Adipocyte (in vitro differentiated cells): ENCODE data around the gene CPA1.

Experiments used
- DNase-seq: peaks from one replicate; pipeline ENCODE4 v3.0.0-alpha.2; 2015; ENCODE audit warnings: low read depth
- H3K27me3 ChIP-seq: replicated peaks from 2 replicates; pipeline ENCODE4 v1.7.0; 2013; ENCODE audit warnings: mild to moderate bottlenecking, low read length, moderate library complexity; ENCODE audit not compliant: control insufficient read depth, insufficient read depth
- H3K36me3 ChIP-seq: 2 replicates; pipeline ENCODE4 v1.7.0; 2013; ENCODE audit warnings: low read length, mild to moderate bottlenecking, moderate library complexity; ENCODE audit not compliant: control insufficient read depth, insufficient read depth, severe bottlenecking
- H3K4me1 ChIP-seq: 2 replicates; pipeline ENCODE4 v1.7.0; 2013; ENCODE audit warnings: mild to moderate bottlenecking, low read length, moderate library complexity; ENCODE audit not compliant: control insufficient read depth, insufficient read depth
- H3K4me3 ChIP-seq: 2 replicates; pipeline ENCODE4 v1.7.0; 2013; ENCODE audit warnings: mild to moderate bottlenecking, low read length, moderate library complexity
- H3K9ac ChIP-seq: 2 replicates; pipeline ENCODE4 v1.7.0; 2013; ENCODE audit warnings: mild to moderate bottlenecking, low read length, moderate library complexity
- H3K9me3 ChIP-seq: 2 replicates; pipeline ENCODE4 v1.7.0; 2013; ENCODE audit warnings: mild to moderate bottlenecking, low read length, moderate library complexity; ENCODE audit not compliant: control insufficient read depth

CPA1 gene

GRCh38 chr7:130356876-130357611, 23.2 kb upstream of the CPA1 start:
- peak; percentile 83 for DNase-seq
- Histone ChIP-seq H3K36me3 (no peaks in the 10 kb centered on the region), H3K9ac (peak overlapping the region; percentile 78), H3K9me3 (peaks cover 23% of the 10 kb centered on the region), H3K4me1 (peaks cover 41% of the 10 kb centered on the region), H3K27me3 (no peaks in the 10 kb centered on the region), H3K4me3 (peak overlapping the region; percentile 37)

GRCh38 chr7:130358471-130358870, 21.8 kb upstream of the CPA1 start:
- no peaks in the 10 kb centered on the region for H3K36me3 ChIP-seq
- no peaks in the 10 kb centered on the region for H3K27me3 ChIP-seq

DNA sequence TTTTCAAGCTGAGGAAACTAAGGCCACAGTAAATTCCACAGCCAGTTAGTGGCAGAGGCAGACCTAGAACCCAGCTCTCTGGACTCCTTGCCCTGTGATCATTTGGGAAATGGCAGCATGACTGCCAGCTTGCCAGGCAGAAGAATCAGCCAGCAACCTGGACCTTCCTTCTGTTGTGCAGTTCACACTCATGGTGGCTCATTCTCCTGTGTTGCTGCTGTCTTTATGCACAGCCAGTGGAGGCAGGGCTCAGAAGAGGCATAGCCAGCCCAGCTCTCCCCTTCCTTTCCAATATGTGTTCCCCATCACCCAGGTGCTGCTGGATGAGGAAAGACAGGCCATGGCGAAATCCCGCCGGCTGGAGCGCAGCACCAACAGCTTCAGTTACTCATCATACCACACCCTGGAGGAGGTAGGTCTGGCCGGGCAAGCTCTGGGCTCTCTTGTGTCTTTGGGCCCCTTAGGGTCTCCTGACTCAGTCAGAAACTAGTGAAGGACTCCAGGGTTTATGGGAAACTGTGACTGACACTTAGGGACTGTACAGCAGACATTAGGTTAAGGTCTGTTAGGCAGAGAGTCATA, 20.9 kb upstream of the CPA1 start:
- peaks cover 23% of the 10 kb centered on the region for H3K9me3 ChIP-seq
- H3K27me3 ChIP-seq: no peaks in the 10 kb centered on the region
- H3K4me3 ChIP-seq: no peak overlapping the region
- H3K36me3 ChIP-seq: no peaks in the 10 kb centered on the region
- peaks cover 38% of the 10 kb centered on the region for H3K4me1 ChIP-seq
- DNase-seq: no peak
- H3K9ac ChIP-seq: no peak overlapping the region

More at GRCh38 chr7:130358471-130358870, 21.8 kb upstream of the CPA1 start:
- H3K4me1 ChIP-seq: peaks cover 33% of the 10 kb centered on the region
- H3K4me3 ChIP-seq: no peak overlapping the region
- peaks cover 23% of the 10 kb centered on the region for H3K9me3 ChIP-seq
- H3K9ac ChIP-seq: no peak overlapping the region
- no peak for DNase-seq

DNA sequence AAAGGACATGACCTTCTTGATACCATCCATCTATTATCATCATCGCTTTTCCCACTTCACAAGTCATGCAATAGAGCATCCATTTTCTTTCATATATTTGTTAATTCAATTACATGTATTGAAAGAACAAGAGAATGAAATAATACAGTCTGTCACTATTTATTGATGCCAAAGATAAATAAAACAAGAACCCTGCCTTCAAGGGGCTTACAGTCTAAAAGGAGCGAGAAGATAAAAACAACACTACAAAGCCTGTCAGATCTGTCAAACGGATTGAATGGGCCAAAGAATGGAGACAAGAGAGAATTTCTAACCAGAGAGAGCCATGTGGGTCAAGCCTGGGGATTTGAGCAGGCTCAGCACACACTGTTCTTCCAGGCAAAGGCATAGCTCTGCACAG, 19.8 kb upstream of the CPA1 start:
- H3K4me1 ChIP-seq: peaks cover 43% of the 10 kb centered on the region
- no peak overlapping the region for H3K4me3 ChIP-seq
- no peak for DNase-seq
- H3K36me3 ChIP-seq: no peaks in the 10 kb centered on the region
- no peak overlapping the region for H3K9ac ChIP-seq
- H3K27me3 ChIP-seq: no peaks in the 10 kb centered on the region
- peaks cover 23% of the 10 kb centered on the region for H3K9me3 ChIP-seq

GRCh38 chr7:130361681-130362080, 18.6 kb upstream of the CPA1 start:
- Histone ChIP-seq H3K4me1 (peaks cover 45% of the 10 kb centered on the region), H3K9ac (no peak overlapping the region), H3K4me3 (no peak overlapping the region), H3K27me3 (no peaks in the 10 kb centered on the region), H3K9me3 (peaks cover 23% of the 10 kb centered on the region), H3K36me3 (no peaks in the 10 kb centered on the region)
- DNase-seq: no peak

GRCh38 chr7:130362251-130362816, 18.0 kb upstream of the CPA1 start:
- DNase-seq: no peak
- H3K27me3 ChIP-seq: no peaks in the 10 kb centered on the region
- peaks cover 41% of the 10 kb centered on the region for H3K4me1 ChIP-seq
- H3K4me3 ChIP-seq: no peak overlapping the region
- no peaks in the 10 kb centered on the region for H3K36me3 ChIP-seq
- H3K9ac ChIP-seq: no peak overlapping the region
- H3K9me3 ChIP-seq: peaks cover 23% of the 10 kb centered on the region

DNA sequence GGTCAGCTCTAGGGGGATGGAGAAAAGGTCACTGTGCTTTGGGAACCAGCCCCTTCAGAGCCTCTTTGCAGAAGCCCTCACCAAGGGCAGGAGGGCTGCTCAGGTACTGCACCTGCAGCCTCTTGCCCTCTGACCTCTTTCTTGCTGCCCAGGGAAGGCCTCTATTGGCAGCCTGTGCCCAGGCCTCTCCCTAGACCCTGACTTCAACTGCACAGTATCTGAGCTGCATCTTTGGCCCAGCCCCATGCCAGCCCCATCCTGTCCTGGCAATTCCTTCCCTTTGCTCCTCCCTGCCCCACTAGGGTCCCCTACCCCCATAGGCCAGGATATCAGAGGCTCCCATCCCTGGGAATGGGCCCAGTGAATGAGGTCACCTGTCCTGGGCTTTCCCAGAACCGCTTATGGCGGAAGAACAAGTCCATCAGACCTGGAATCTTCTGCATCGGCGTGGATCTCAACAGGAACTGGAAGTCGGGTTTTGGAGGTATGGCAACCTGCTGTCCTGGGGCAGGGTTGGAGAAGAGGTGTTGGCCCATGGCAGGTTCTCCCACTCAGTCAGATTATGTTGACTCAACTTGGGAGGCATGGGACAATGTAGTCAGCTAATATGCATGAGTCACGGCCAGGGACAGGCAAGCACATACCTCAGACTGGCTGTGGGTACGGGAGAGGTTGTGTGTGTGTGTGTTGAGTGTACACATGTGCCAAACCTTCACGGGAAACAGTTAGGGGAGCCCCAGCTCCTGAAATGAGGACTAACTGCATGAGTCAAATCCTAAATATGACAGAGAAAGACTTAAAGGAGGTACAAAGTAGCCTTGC, 17.1 kb upstream of the CPA1 start:
- H3K27me3 ChIP-seq: no peaks in the 10 kb centered on the region

DNA sequence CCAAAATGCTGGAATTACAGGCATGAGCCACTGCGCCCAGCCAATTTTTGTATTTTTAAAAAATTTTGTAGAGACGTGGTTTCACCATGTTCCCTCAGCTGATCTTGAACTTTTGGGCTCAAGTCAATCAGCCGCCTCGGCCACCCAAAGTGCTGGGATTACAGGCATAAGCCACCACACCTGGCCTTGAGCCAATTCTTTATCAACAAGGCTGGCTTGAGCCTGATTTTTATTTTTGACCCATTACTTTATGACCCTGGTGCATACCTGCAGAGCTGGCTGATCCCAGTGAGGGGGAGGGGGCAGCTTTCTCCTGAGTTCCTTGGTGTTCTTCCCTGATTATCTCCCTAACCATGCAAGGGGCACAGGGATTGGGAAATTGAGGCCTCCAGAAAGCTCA, 15.8 kb upstream of the CPA1 start:
- H3K9me3 ChIP-seq: peaks cover 17% of the 10 kb centered on the region
- no peaks in the 10 kb centered on the region for H3K36me3 ChIP-seq
- H3K4me1 ChIP-seq: peaks cover 46% of the 10 kb centered on the region
- no peaks in the 10 kb centered on the region for H3K27me3 ChIP-seq
- no peak overlapping the region for H3K4me3 ChIP-seq
- DNase-seq: no peak
- no peak overlapping the region for H3K9ac ChIP-seq

More for the DNA sequence above, 17.1 kb upstream of the CPA1 start:
- peak; percentile 87 for DNase-seq
- Histone ChIP-seq H3K4me3 (no peak overlapping the region), H3K36me3 (no peaks in the 10 kb centered on the region), H3K4me1 (peaks cover 36% of the 10 kb centered on the region), H3K9ac (peak overlapping the region; percentile 11), H3K9me3 (peaks cover 23% of the 10 kb centered on the region)

- Histone ChIP-seq H3K27me3 (no peaks in the 10 kb centered on the region), H3K9me3 (peaks cover 12% of the 10 kb centered on the region), H3K36me3 (no peaks in the 10 kb centered on the region), H3K4me1 (peaks cover 52% of the 10 kb centered on the region), H3K9ac (no peak overlapping the region), H3K4me3 (no peak overlapping the region)
- no peak for DNase-seq
Measured at GRCh38 chr7:130365088-130365487, 15.2 kb upstream of the CPA1 start.

DNA sequence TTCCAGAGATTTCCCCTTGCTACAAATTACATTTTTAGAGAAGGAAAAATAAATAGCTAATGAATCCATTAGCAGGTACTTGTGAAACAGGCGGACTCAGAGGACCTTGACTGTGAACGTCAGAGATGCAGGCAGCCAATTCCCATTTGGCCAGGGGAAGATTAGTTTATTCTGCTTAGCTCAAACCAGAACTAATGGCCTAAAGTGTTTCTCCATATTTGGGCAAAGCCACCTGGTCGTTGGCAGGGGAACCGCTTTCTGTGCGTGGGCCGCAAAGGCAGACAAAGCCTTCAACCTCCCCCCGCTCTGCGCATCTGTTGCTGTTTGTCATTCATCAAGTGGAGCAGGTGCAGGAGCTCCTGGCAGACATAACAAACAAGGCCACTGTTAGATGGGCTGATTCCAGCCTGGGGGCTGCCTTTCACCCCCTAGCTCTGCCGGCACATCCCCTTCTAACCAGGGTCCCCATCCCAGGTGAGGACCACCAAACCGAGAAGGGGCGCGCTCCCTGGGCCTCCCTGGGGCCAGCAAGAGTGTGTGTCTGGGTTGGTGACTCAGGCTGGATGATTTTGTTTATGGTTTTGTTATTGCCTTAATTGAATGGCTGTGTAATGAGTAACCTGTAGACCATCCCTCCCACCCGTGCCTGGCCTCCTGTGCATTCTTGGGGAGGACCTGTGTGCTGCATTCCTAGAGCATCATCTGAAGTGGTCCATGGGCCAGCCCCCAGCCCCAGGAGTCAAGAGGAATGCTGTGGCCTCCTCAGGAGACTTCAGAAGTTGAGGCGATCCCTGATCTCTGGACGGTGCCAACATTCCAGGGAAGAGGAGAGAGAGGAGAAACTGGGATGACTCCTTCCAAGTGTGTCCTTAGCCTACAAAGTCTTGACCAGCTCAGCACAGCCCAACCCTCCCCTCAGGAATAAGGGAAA, 14.5 kb upstream of the CPA1 start:
- no peaks in the 10 kb centered on the region for H3K36me3 ChIP-seq
- H3K9ac ChIP-seq: peak overlapping the region; percentile 48
- peak; percentile 41 for DNase-seq
- H3K27me3 ChIP-seq: no peaks in the 10 kb centered on the region
- peaks cover 59% of the 10 kb centered on the region for H3K4me1 ChIP-seq
- peaks cover 5% of the 10 kb centered on the region for H3K9me3 ChIP-seq
- no peak overlapping the region for H3K4me3 ChIP-seq
